Activated CD8-positive, alpha-beta memory T cell treated with anti-CD3 and anti-CD28 coated beads, Interleukin-2, amount 50 U/mL, for 48 hours (primary cell): ENCODE results near the gene WDR13.
A peak's percentile ranks its signal among the peaks of the same experiment; 100 is the strongest.
"Not testable (repeated sequence)": the region's sequence is repeated elsewhere in the genome, so short reads cannot be mapped to it uniquely, and the experiment has no call there.

Source experiments
- DNase-seq: peaks from one replicate; pipeline ENCODE4 v3.0.0-alpha.2; 2020

The WDR13 gene

DNA sequence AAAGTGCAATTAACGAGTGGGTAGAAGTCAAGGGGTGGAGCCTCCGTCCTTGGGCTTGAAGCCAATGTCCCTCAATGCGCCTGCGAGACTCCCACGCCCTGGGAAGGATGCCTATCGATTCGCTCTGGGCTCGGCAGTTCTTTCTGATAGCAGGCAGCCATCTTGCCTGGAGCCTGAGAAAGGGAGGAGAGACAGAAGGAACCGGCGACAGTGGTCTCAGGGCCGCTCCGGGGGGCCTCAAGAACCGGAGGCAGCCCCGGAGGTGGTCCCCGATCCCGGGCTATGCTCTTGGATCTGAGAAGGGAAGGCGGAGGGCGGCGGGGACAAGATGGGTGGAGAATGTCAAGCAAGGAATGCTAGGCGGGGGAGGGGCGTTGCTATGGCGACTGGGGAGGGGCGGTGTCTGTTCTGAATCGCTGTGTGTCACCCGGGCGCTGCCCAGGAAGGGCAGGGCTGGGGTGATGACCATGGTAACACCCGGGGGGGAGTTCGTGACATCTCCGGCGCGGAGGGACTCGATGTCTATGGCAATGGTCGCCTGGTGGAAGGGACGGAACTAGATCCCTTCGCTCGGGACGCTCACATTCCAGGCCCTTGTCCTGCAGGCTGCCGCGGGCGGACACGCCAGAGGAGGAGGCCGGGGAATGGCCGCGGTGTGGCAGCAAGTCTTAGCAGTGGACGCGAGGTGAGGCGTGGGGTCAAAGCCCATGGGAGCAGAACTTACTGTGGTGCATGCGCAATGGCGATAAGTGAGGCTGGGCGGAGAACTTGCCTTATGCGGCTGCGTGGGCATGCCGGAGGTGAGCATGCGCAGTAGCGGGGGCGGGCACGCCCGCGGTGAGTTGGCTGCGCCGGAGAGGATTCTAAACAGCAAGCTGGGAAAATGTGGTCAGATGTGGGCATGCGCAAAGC is at the start of gene WDR13:
Gene WDR13 (plus strand): TSS at position 140 of the 912 bp plus-strand sequence. CDS start 505 bp downstream, at position 645.
- peak; percentile 91 for DNase-seq

- DNase-seq: no peak
These were observed 48.4 kb upstream of the WDR13 start for GRCh38 chrX:48548871-48549270.

GRCh38 chrX:48555731-48556325 is 41.5 kb upstream of the WDR13 start:
- DNase-seq: not testable (repeated sequence)

DNA sequence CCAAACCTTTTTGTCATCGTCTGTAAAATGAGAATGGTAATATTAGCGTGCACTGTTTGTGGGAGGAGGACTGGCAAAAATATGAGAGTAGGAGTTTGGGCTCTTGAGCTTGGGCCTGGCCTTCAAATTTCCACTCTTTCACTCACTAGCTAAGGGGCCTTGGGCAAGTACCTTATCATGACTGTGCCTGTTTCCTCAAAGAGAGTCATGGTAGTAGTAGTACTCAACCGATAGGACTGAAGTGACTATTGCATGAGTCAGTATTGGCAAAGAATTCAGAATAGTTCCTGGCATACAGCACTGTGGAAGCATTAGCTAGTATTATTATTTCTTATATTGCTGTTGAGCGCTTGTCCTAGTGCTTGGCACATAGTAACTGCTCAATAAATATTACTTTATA is 39.0 kb upstream of the WDR13 start:
- no peak for DNase-seq

DNA sequence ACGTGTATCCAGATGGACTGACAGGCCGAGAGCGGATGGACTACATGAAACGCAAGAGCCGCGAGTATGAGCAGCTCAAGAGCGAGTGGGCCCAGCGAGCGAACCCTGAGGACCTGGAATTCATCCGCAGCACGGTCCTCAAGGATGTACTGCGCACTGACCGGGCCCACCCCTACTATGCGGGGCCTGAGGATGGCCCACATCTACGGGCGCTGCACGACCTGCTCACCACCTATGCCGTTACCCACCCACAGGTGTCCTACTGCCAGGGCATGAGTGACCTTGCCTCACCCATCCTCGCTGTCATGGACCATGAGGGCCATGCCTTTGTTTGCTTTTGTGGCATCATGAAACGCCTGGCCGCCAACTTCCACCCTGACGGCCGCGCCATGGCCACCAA is 37.7 kb upstream of the WDR13 start:
- DNase-seq: no peak

GRCh38 chrX:48560056-48560455 is 37.2 kb upstream of the WDR13 start:
- no peak for DNase-seq

GRCh38 chrX:48560681-48561080 is 36.6 kb upstream of the WDR13 start:
- DNase-seq: no peak

DNA sequence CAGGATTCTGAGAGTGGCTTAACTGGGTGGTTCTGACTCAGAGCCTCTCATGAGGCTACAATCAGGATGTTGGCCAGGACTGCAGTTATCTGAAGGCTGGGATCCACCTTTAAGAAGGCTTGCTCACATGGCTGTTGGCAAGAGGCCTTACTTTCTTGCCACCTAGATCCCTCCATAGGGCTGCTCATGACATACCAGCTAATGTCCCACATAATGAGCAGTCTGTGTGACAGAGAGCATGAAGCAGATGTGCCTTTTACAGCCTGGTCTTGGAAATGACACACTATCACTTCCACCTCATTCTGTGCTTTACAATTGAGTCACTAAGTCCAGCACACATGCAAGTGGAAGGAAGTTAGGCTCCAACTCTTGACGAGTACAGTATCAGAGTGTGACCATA is 27.3 kb upstream of the WDR13 start:
- no peak for DNase-seq

DNA sequence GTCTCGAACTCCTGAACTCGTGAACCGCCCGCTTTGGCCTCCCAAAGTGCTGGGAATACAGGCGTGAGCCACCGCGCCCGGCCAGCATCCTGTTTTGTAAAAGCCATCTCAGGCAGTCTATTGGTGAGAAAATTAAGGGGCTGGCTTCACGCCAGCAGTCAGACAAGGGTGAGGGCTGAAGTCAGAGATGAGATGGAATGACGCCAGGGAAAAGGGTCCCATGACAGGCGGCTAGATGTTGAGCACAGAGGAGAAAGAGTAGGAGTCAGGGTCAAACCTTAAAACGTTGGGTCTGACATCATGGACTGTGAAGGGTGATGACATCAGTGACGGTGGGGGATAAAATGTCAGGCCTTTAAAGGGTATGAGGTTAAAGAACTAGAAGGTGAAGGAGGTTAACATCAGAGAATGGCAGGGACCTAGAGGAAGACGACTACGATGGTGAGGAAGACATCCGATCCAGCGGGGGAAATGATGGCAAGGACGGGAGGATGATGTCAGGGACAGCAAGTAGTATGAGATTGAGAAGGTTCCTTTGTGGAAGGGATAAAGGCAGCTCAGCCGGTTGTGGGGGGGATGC is 23.5 kb upstream of the WDR13 start:
- peak; percentile 54 for DNase-seq

GRCh38 chrX:48574270-48575266 is 22.7 kb upstream of the WDR13 start, which contains the start of gene RBM3:
Gene RBM3 (plus strand): TSS chrX:48574484. CDS start chrX:48575181, 697 bp downstream.
- DNase-seq: peak; percentile 90

DNA sequence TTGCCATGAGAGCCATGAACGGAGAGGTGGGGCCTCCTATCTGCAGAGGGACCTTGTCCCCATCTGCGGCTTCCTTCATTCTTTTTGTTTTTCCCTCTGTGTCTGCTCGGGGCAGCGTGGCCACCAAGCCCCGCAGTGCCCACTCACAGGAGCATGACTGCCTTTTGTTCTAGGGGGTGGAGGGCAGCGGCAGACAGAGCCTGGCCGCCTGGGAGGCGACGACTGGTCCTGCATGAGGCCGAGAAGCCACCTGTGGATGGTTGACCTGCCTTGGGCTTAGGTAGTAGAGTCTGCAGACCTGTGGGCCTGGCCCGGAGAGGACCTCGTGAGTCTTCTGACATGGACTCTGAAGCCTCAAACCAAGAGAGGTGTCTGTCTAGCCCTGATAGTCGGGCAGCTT is 21.6 kb upstream of the WDR13 start:
- DNase-seq: no peak

- DNase-seq: no peak
These were observed 21.2 kb upstream of the WDR13 start for GRCh38 chrX:48576108-48576507.

DNA sequence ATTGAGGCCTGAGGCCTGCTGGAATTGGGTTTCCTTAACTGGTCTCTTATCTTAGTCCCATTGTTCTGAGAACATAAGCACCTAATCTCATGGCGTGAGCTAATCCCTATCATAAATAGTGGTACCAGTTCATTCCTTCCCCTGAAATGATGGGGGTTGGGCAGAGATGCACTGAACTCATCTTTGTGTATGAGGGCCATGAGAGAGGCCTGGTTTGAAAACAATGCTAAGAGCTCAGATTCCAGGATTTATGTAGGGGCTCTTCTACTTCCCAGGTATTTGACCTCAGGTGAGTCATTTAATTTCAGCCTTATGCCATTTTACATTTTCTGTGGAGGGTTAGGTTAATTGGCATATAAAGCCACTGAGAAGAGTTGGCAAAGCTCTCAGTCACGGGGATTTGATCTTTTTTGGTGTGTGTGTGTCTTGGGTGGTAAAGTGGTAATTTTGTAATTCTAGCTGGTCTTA is 18.6 kb upstream of the WDR13 start:
- no peak for DNase-seq

DNA sequence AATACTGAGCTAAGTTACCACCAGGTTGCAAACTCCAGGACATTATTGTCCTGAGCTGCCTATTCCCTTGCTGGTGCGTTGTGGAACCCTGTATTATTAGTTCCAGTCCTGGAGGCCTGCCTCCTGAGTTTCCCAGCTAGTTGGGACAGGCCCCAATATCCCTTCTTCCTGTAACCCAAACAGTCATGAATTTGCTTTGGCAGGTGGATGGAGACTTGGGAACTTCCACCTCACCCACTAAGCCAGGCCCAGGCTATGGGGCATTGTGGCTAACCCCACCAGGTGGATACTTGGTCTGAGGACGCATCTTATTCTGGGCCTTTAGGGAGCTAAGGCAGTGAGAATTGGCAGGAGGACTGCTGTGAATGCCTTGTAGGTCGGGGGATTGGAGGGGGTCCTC is 18.0 kb upstream of the WDR13 start:
- DNase-seq: no peak

- DNase-seq: no peak
These were observed 16.6 kb upstream of the WDR13 start for GRCh38 chrX:48580662-48581061.

DNA sequence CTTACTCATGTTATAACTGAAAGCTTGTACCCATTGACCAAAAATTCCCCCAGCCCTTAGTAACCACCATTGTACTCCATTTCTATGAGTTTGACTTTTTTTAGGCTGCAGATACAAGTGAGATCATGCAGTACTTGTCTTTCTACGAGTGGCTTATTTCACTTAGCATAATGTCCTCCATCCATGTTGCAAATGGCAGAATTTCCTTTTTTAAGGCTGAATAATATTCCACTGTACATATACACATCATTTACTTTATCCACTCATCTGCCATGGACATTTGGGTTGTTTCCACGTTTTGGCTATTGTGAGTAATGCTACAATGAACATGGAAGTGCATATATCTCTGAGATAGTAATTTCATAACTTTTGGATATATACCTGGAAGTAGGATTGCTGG is 12.6 kb upstream of the WDR13 start:
- no peak for DNase-seq

DNA sequence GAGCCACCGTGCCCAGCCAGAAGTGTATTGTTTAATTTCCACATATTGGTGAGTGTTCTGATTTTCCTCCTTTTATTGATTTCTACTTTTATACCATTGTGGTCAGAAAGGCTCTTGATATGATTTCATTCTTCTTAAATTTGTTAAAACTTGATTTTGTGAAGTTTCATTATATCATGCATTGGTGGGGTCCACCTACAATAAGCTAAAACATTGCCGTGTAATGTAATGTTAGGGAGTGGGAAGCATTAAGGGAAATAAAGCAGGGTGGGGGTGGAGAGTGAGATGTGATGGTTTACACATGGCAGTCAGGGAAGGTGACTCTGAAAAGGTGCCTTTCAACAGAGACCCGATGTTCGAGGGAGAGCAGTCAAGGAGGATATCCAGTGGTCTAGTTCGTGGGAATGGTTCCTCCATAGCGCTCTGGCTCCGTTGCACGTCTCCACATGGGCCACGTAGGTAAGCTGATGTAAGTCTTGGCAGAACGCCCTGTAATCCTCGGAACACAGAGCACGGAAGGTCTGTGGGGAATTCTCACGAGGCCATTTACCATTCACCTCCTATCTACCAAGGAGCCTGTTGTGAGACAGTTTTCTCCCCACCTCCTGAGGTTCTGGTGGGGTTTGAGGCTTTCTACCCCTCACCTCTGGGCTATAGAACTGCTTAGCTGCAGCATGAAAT is 7.7 kb upstream of the WDR13 start:
- no peak for DNase-seq

- DNase-seq: no peak
These were observed 6.8 kb upstream of the WDR13 start for GRCh38 chrX:48590203-48591103.

DNA sequence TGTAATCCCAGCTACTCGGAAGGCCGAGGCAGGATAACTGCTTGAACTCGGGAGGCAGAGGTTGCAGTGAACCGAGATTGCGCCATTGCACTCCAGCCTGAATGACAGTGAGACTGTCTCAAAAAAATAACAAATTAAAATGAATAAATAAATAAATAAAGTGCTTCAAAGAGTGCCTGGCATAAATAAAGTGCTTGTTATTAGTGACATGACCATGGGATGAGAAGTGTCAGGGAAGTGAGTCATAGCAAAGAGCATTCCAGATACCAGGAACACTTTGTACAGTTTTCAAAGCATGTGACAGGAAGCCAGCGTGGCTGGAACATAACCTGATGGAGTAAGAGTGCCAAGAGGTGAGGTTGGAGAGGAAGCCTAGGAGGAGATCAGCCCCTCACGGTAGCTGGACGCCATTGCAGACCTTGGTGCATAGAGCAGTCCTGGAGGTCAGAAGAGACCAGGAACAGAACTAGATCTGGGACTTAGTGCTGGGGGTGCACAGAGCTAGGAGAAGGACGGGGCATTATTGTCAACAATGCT is 6.0 kb upstream of the WDR13 start:
- no peak for DNase-seq

- no peak for DNase-seq
These were observed 4.3 kb upstream of the WDR13 start for GRCh38 chrX:48592971-48593370.

DNA sequence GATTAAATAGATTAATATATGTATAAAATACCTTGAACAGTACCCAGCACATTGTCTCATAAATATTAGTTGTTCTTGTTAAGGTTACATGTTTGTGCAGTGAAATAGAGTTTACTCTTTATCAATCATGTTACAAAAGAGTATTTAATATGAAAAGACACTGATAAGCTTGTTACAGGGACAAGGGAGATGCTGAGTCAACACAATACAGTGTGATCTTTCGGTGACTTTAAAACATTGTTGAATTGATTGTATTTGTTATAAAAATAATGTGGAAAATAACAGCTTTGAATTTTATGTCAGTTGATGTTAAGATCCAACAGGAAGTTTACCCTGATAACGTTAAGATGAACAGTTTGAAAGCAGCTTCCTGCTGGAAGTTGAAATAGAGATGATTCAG is 1.4 kb upstream of the WDR13 start:
- DNase-seq: no peak
